Measurements from ENCODE around the gene NPPC.
"Not testable (repeated sequence)": the region's sequence is repeated elsewhere in the genome, so short reads cannot be mapped to it uniquely, and the experiment has no call there.

Gene NPPC

DNA sequence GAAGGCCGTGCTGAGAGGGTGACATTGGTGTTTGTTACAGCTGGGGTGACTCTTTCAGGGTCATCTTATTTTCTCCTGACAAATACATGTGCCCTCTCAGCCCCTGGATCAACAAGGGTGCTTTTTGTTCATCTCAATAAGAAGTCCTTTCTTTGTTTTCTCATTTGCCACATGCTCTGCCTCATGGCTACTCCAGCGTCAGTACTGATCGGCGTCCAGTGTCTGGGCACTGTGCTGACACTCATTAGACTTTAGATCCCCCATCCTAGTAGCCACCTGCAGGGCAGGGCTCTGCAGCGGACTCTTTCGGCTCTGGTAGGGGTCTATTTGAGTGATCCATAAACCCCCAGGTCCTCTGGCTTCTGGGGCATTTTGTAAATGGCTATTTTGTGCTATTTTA lies 38.4 kb downstream of the NPPC start:
- no peak for DNase-seq (ENCODE audit: low read depth in 2 of 2, low spot score in 1 of 2)

DNA sequence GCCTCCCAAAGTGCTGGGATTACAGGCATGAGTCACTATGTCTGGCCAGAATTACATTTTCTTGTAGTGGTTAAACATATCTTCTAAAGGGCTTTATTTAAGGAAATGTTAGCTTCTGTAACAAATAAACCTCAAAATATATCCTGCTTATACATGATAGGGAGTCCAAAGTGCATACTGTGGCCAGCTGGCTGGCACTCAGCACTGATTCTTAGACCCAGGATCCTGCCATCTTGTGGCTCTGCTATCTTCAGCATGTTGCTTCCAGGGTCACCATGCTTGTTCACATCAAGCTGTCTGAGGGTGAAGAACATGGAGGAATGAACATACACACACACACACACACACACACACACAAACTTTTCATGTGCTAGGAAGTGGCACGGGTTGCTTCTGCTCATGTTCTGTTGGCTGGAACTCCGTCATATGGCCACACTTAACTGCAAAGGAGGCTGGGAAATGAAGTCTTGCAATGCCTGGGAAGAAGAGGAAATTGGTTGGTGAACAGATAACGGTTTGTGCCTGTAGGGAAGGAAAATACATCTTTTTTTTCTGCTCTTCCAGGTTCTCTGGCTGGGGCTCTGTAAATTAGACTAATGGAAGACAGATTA lies 40.0 kb downstream of the NPPC start:
- DNase-seq (ENCODE audit: low read depth in 2 of 2, low spot score in 1 of 2) = no peak

DNA sequence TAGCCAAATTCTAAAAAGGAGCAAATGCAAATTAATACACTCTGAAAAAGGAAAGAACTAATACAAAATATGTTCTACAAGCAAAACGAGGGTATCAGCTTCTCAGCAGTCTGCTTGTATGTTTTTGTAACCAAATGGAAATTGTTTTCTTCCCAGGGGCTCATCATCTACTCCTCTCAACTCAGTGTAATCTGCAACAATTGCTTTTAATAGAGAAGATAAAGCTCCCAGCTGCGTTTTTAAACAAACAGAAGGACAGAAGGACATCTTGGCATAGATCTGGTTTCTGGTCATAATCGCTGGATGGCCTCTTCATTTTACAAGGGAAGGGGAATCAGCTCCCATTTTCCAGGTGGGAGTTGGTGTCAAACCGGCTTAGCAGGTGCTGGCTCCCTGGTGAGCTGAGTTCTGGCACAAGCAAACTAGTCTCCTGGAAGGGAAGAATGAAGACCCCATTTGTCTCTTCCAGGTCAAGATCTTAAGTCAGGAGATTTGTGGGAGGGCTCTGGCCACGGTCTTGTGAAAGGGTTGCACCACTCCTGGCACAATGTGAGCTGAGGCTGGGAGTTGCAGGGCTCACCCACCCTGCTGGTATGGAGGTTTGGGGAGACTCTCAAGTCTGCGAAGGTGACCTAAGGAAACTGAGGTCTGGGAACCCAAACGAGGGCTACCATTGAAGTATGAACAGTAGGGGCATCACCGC lies 41.6 kb downstream of the NPPC start:
- no peak for DNase-seq (ENCODE audit: low read depth in 2 of 2, low spot score in 1 of 2)

DNA sequence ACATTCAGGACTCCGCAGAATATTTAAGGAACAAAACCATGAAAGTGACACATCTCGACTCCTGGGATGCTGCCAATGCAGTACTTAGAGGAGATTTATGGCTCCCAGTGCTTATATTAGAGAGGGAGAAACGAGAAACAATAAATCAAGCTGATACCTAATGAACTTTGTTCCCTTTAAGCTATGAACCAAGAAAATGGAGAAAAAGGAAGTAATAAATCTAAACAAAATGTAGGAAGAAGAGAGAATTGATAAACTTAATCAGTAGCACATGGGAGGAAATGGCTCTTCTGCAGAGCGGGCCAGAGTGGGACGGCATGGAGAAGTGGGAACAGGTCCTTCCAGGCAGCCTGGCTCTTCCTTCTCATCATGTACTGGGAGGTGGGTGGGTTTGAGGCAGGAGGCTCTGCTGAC lies 42.7 kb downstream of the NPPC start:
- DNase-seq (ENCODE audit: low read depth in 2 of 2, low spot score in 1 of 2) = no peak

DNA sequence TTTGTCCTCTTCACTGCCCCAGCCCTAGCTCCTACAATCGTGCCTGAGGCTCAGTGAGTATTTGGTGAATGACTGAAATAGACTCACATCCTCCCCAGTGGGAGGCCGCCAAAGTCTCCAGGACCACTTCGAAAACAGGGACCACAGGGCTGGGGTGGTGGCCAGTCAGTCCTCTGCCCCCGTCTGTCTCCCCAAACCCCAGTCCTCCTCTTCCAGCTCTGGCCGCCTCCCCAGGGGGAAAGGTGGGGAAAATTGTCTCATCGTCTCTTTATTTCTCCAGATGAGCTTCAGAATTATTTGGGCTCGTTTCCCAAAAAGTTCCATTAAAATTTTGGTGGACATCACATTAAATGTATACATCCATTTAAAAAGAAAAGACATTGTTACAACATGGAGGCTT lies 43.5 kb downstream of the NPPC start:
- no peak for DNase-seq (ENCODE audit: low read depth in 2 of 2, low spot score in 1 of 2)

DNA sequence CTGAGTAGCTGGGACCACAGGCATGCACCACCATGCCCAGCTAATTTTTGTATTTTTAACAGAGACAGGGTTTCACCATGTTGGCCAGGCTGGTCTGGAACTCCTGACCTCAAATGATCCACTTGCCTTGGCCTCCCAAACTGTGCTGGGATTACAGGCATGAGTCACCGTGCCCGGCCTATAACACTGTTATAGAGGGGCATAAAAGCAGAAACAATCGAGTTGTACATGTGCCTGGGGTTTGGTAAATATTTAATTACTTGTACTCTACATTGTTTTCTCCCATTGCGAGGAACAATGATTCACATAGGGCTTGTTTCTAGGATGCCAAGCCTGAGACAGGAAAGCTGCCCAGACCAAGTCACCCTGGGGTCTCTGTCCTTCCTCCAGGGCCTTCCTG lies 45.8 kb downstream of the NPPC start:
- not testable (repeated sequence) for DNase-seq (ENCODE audit: low read depth in 2 of 2, low spot score in 1 of 2)

DNA sequence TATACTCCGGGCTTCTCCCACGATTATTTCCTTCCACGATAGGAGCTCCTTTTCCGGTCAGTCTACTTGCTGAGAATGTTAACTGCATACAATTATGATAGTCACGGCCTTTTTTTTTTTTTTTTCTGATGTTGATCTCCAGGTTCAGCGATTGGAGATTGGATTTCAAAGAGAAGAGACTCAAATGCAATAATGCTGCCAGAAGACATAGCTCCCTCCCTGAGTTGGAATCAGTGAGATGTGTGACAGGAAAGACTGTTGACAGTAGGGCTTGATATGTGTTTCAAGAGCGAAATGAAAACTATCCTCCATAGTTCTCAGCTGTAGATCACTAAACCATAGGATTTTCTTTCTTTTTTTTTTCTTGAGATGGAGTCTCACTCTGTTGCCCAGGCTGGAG lies 47.0 kb downstream of the NPPC start:
- DNase-seq (ENCODE audit: low read depth in 2 of 2, low spot score in 1 of 2) = no peak

DNA sequence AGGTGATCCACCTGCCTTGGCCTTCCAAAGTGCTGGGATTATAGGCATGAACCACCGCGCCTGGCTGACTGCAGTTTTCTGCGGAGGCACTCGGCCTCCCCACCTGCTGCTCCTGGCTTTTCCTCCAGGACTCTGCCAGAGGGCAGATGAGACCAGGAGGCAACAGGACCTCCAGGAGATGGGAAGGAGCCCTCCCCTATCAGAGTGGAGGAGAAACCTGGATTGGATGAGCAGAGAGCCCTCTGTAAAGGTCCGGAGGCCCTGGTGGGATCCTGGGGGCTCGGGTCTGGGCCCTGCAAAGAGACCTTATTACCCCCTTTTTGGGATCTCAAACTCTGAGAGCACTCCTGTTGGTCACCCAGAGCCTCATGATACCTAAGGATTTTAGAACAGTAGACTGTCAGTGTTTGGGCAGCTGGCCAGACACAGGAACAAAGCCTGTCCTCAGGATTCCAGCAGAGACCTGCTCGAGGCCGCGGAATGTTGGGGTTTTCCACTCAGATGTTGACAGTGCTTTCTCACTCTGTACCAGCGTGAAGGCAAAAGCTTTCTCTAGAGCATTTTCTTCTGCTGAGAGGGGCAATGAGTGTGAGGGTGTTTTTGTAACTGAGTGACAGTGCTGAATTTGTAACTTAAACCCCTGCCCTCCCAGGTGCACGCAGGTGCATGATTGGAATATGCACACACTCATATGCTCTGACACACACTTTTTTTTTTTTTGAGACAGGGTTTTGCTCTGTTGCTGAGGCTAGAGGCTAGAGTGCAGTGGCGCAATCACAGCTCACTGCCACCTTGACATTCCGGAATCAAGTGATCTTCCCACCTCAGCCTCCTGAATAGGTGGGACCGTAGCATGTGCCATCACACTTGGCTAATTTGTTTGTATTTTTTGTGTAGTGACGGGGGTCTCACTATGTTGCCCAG lies 48.4 kb downstream of the NPPC start:
- no peak for DNase-seq (ENCODE audit: low read depth in 2 of 2, low spot score in 1 of 2)

DNA sequence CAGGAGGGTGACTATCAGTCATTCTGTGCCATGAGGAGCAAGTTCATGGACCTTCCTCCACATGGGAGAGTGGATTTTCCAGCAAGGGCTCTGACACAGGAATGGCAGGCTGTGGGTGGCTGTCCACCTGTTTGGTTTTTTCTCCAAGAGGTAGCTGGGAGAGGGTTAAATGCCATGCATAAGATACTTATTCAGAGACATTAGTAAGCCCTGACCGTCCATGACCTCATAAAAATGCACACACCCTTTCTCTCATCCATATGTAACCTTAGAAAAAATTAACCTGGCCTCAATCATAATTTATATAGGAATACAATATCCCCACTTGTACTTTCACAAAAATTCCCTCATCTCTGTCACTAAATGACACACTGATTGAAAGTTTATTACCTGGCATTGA lies 51.3 kb downstream of the NPPC start:
- no peak for DNase-seq (ENCODE audit: low read depth in 2 of 2, low spot score in 1 of 2)

Data from stimulated activated CD8-positive, alpha-beta memory T cell treated with anti-CD3 and anti-CD28 coated beads, Interleukin-4, amount 100 ng/mL, for 1 hour (primary cell).